Body of pancreas (tissue), 4 donors: ENCODE data around the gene RACK1. TPM values are rescaled to one million over a fixed set of nuclear protein-coding genes. Genes with fewer than 3 reads are reported as not detected.
A peak's percentile ranks its signal among the peaks of the same experiment; 100 is the strongest.
"Not testable (repeated sequence)": the region's sequence is repeated elsewhere in the genome, so short reads cannot be mapped to it uniquely, and the experiment has no call there.

Experiments
- ATAC-seq: fragments of 150-250 bp; one replicate; pipeline ENCODE4 v1.9.1; 2016
- DNase-seq, 4 donors: peaks; one replicate each; pipeline ENCODE4 v3.0.0-alpha.2; 2019
- H3K27ac ChIP-seq, 4 donors: fragments of 200-600 bp; sonication (generic); 1 replicate in 3 of 4; 2 replicates in 1 of 4; pipeline versions ENCODE4 v1.5.1 to v1.6.1; 2016 to 2019; ENCODE audit warnings: mild to moderate bottlenecking in 1 of 4, mixed read lengths in 1 of 4, moderate library complexity in 1 of 4
- H3K27me3 ChIP-seq, 2 donors: fragments of 200-600 bp; sonication (generic); one replicate each; pipeline ENCODE4 v1.6.0; 2016; ENCODE audit warnings: mild to moderate bottlenecking in 1 of 2
- H3K36me3 ChIP-seq, 2 donors: fragments of 200-600 bp; sonication (generic); replicated peaks in 1 of 2; 2 replicates each; pipeline ENCODE4 v1.5.1; 2016; ENCODE audit warnings: low read depth in 2 of 2; ENCODE audit not compliant: insufficient read depth in 1 of 2
- H3K4me1 ChIP-seq: fragments of 200-600 bp; sonication (generic); one replicate; pipeline ENCODE4 v1.6.0; 2016
- H3K4me3 ChIP-seq, 2 donors: fragments of 200-600 bp; sonication (generic); 1 replicate in 1 of 2; 2 replicates in 1 of 2; pipeline ENCODE4 v1.5.1; 2016 to 2019
- H3K9me3 ChIP-seq, 3 donors: fragments of 200-600 bp; sonication (generic); 1 replicate in 2 of 3; 2 replicates in 1 of 3; pipeline ENCODE4 v1.5.1; 2016
- CTCF ChIP-seq, 7 experiments: fragments of 450-650 bp in 4 of 7; fragments of 200-600 bp in 3 of 7; sonication (generic) in 3 of 7; IDR thresholded peaks; one replicate each; pipeline ENCODE4 v1.5.1; 2016 to 2019; ENCODE audit warnings: antibody characterized with exemption in 7 of 7
- POLR2A ChIP-seq, 3 donors: fragments of 450-650 bp; IDR thresholded peaks; one replicate each; pipeline ENCODE4 v1.6.1; 2016; ENCODE audit warnings: antibody characterized with exemption in 3 of 3, mild to moderate bottlenecking in 2 of 3
- WGBS, 2 donors: methylation state at CpG; one replicate each; pipeline ENCODE4 v1.1.5; 2017; 5-methylcytosine and 5-hydroxymethylcytosine counted together
- intact Hi-C: fragments of 100-400 bp; cut with DNase I; formaldehyde crosslinking; loops from one replicate; pipeline ENCODE4 v1.15.1; 2023
- total RNA-seq, 2 donors: library from RNA; depleted of rRNA; stranded (reverse); fragments of >200 nt; gene quantifications; one replicate each; pipeline ENCODE4 v1.1.0, GENCODE V29; 2016

RACK1 gene
- total RNA-seq, 2 donors from 2014 or later, result 1,136 to 1,977 TPM

DNA sequence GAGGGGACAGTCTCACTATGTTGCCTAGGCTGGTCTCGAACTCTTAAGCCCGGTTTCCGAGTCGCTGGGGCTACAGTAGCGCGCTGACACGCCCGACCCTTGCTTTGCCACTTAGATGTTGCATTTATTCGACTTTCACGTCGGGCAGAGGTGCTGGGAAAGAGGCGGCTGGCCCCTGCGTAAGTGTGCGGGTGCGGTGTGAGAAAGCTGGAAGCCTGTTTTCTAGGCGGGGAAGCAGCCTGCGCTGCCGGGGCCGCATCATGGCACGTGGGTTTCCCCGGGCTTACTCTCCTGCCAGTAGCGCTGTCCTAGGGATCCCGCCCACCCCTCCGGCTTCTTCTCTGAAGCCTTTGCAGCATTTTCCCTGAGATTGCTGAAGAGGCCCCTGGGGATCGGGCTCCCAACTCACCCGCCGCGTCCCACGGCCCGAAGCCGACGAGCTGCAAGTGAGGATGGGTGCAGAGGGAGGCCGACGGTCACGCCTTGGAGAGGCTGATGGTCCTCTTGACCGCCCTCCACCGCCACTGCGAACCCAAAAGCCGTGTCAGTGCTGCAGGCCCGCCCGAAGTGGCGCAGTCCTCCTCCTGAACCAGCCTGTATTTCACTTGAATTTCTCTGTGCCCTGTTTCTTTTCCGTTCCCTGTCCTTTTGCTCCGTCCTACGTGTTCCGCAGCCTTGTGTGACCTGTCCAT is 26.4 kb downstream of the RACK1 start:
- Histone ChIP-seq H3K4me1 (peaks cover 29% of the 10 kb centered on the region), H3K4me3 (no peak overlapping the region), H3K36me3 (no peaks in the 10 kb centered on the region), H3K27me3 (no peaks in the 10 kb centered on the region), H3K27ac (peak overlapping the region; percentile 35 to 78 (median 57)), H3K9me3 (no peaks in the 10 kb centered on the region)
- TF ChIP-seq POLR2A (IDR thresholded peaks at IDR 0.05), result peak in 1 of 3 donors; percentile 6
- TF ChIP-seq CTCF (IDR thresholded peaks at IDR 0.05), result peak in 2 of 7 experiments; percentile 12 to 13
- DNase-seq (peak; percentile 40 to 58 (median 42)), ATAC-seq (peak; percentile 14)
- 1 to 3% methylated on average over 9 to 46 of the region's 46 CpGs for WGBS, 2 donors
- intact Hi-C loops, result no loop called here

DNA sequence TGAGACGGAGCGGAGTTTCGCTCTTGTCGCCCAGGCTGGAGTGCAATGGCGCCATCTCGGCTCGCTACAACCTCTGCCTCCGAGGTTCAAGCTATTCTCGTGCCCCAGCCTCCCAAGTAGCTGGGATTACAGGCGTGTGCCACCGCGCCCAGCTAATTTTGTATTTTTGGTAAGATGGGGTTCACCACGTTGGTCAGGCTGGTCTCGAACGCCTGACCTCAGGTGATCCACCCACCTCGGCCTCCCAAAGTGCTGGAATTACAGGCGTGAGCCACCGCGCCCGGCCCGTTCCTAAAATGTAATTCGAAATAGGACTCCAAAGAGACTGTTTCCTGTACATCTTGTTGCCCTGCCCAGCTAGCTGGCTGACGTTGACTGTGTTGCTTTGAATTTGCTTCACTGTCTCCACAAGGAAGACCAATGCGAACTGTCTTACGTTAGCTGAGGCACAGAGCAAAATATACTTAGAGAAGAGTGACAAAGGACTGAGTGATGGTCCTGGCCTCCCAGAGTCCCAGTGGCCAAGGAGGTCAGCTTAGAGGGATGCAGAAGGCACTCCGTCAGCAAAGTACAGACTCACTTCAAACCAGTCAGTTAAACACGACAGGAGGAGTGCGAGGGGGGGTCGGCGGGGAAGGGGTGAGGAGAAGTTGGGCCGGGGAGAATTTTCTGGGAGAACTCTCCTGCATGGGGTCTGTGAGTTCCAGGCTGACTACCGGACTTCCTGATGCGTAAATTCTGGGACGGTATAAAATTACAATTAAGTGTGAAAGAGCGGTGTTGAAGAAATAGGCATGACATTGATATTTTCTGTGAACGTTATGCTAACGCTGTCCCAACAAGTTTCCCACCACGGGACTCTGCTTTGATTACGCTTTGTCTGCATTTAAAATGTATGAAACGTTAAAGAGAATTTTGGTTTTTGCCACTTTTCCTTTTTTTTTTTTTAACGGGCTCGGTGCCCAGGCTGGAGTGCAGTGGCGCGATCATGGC is 27.4 kb downstream of the RACK1 start:
- H3K9me3 ChIP-seq, result peaks cover 0 to 4% (median 0%) of the 10 kb centered on the region in 3 donors
- H3K36me3 ChIP-seq, result no peaks in the 10 kb centered on the region
- peaks cover 22% of the 10 kb centered on the region for H3K4me1 ChIP-seq
- TF ChIP-seq CTCF (IDR thresholded peaks at IDR 0.05) (no peak), POLR2A (IDR thresholded peaks at IDR 0.05) (no peak)
- 29 to 51% methylated on average over 44 of the region's 44 CpGs for WGBS, 2 donors
- DNase-seq, result no peak
- no peak overlapping the region for H3K4me3 ChIP-seq
- no peak for ATAC-seq
- H3K27me3 ChIP-seq, result no peaks in the 10 kb centered on the region
- H3K27ac ChIP-seq, result no peak overlapping the region
- intact Hi-C loops, result no loop called here

DNA sequence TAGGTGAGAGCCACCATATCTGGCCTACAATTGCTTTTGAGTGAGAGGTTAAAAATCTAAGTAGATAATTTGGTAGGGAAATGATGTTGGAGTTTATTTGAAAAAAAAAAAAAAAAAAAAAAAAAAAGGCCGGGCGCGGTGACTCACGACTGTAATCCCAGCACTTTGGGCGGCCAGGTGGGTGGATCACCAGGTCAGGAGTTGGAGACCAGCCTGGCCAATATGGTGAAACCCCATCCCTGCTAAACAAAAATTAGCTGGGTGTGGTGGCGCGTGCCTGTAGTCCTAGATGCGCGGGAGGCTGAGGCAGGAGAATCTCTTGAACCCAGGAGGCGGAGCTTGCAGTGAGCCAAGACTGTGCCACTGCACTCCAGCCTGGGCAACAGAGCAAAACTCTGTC is 29.5 kb downstream of the RACK1 start:
- intact Hi-C loops, DNase-seq, H3K36me3 ChIP-seq, H3K9me3 ChIP-seq, ATAC-seq, H3K27me3 ChIP-seq, H3K4me3 ChIP-seq, H3K27ac ChIP-seq: not testable (repeated sequence)
- H3K4me1 ChIP-seq, result peaks cover 22% of the 10 kb centered on the region
- 91 to 94% methylated on average over 10 of the region's 10 CpGs for WGBS, 2 donors

DNA sequence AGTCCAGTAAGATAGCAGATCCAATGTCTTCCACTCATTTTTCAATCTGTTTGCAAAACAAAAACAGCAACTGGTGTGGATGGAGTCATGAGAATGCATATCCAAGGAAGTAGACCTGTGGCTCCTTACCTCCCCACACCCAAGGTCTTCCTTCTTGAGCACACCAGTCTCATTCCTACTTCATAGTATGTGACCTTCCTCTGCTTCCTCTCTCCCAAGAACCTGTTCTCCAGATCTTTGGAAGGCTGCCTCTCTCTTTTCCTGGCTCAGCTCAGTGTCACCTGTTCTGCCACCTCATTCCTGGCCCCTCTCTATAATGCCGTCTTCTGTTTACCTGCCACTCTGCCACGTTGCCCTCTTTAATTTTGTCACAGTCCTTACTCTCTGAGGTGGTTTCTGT is 30.8 kb downstream of the RACK1 start:
- H3K36me3 ChIP-seq, result no peaks in the 10 kb centered on the region
- TF ChIP-seq CTCF (IDR thresholded peaks at IDR 0.05) (no peak), POLR2A (IDR thresholded peaks at IDR 0.05) (no peak)
- intact Hi-C loops, result no loop called here
- peaks cover 0 to 4% (median 0%) of the 10 kb centered on the region in 3 donors for H3K9me3 ChIP-seq
- WGBS, 2 donors, result 24 to 26% methylated on average over 2 of the region's 2 CpGs
- no peaks in the 10 kb centered on the region for H3K27me3 ChIP-seq
- ATAC-seq (peak; percentile 41), DNase-seq (peak in 1 of 4 donors; percentile 51)
- peak overlapping the region in 2 of 4 donors; percentile 20 to 26 for H3K27ac ChIP-seq
- H3K4me1 ChIP-seq, result peaks cover 15% of the 10 kb centered on the region
- no peak overlapping the region for H3K4me3 ChIP-seq

DNA sequence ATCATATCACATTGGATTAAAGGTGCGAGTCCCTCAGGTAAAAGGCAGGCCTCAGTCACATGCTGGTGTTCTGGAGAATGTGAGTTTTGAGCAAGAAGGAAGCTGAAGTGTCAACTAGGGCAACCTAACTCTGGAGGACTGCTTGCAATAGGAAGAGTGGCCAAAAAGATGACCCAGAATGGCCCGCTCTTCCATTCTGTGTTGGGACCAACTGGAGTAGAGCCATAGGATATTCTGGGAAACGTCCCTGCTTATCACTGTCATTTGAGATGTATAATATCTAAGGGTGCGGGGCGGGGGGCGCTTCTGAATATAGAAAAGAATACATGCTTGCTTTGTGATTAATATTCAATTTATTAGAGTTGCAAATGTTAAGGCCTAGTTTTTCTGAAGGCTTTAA is 31.6 kb downstream of the RACK1 start:
- DNase-seq (no peak), ATAC-seq (no peak)
- H3K4me3 ChIP-seq, result no peak overlapping the region
- TF ChIP-seq POLR2A (IDR thresholded peaks at IDR 0.05) (no peak), CTCF (IDR thresholded peaks at IDR 0.05) (no peak)
- peaks cover 13% of the 10 kb centered on the region for H3K4me1 ChIP-seq
- intact Hi-C loops, result no loop called here
- peaks cover 0 to 4% (median 0%) of the 10 kb centered on the region in 3 donors for H3K9me3 ChIP-seq
- H3K27me3 ChIP-seq, result no peaks in the 10 kb centered on the region
- WGBS, 2 donors, result 90 to 91% methylated on average over 6 of the region's 6 CpGs
- H3K27ac ChIP-seq, result no peak overlapping the region
- H3K36me3 ChIP-seq, result no peaks in the 10 kb centered on the region
